ENCODE measurements around the gene SHLD1. TPM values are rescaled to one million over a fixed set of nuclear protein-coding genes. Genes with fewer than 3 reads are reported as not detected.

The SHLD1 gene
- total and polyA plus RNA-seq, 2 experiments from 2014 or later = 2.6 to 6.7 TPM

GRCh38 chr20:5770987-5771318 is 20.8 kb downstream of the SHLD1 start:
- H3K27me3 ChIP-seq (replicated peaks; ENCODE audit: insufficient read depth) = no peaks in the 10 kb centered on the region
- no peaks in the 10 kb centered on the region for H3K36me3 ChIP-seq (ENCODE audit: low read depth)
- no peaks in the 10 kb centered on the region for H3K79me2 ChIP-seq (ENCODE audit: insufficient read depth)
- no peak overlapping the region for H3K27ac ChIP-seq
- no peak overlapping the region for H3K4me2 ChIP-seq (ENCODE audit: unreplicated experiment)
- H3K4me3 ChIP-seq = no peak overlapping the region
- TF ChIP-seq EZH2phosphoT487 (IDR thresholded peaks at IDR 0.05; ENCODE audit: insufficient read depth, low read depth) = no peak
- no peak for TF ChIP-seq EZH2 (IDR thresholded peaks at IDR 0.05; ENCODE audit: insufficient read depth, poor library complexity, severe bottlenecking)
- H3K4me1 ChIP-seq (ENCODE audit: insufficient read depth) = no peaks in the 10 kb centered on the region
- no peaks in the 10 kb centered on the region for H3F3A ChIP-seq (ENCODE audit: insufficient read depth)
- DNase-seq = no peak
- WGBS, 2 experiments (ENCODE audit: low coverage in 1 of 2, low lambda C conversion rate in 2 of 2, missing lambda C conversion rate in 2 of 2) = 87 to 88% methylated on average over 1 of the region's 1 CpG
- no peaks in the 10 kb centered on the region for H3K9me3 ChIP-seq (ENCODE audit: low read depth)
- in situ Hi-C loops (cut with MboI) = no loop called here
- no peaks in the 10 kb centered on the region for H4K20me1 ChIP-seq (ENCODE audit: insufficient read depth)
- no peaks in the 10 kb centered on the region for H3K9me2 ChIP-seq (ENCODE audit: insufficient read depth)
- no peak overlapping the region for H3K9ac ChIP-seq
- H2AFZ ChIP-seq = no peak overlapping the region

GRCh38 chr20:5772704-5773103 is 22.5 kb downstream of the SHLD1 start:
- H3K79me2 ChIP-seq (ENCODE audit: insufficient read depth) = no peaks in the 10 kb centered on the region
- H3K9ac ChIP-seq = no peak overlapping the region
- H3K9me2 ChIP-seq (ENCODE audit: insufficient read depth) = no peaks in the 10 kb centered on the region
- H3K27ac ChIP-seq = no peak overlapping the region
- no peaks in the 10 kb centered on the region for H3K4me1 ChIP-seq (ENCODE audit: insufficient read depth)
- H3K9me3 ChIP-seq (ENCODE audit: low read depth) = no peaks in the 10 kb centered on the region
- WGBS, 2 experiments (ENCODE audit: low coverage in 1 of 2, low lambda C conversion rate in 2 of 2, missing lambda C conversion rate in 2 of 2) = 81 to 86% methylated on average over 5 of the region's 5 CpGs
- no peak for TF ChIP-seq EZH2phosphoT487 (IDR thresholded peaks at IDR 0.05; ENCODE audit: insufficient read depth, low read depth)
- no peak for TF ChIP-seq EZH2 (IDR thresholded peaks at IDR 0.05; ENCODE audit: insufficient read depth, poor library complexity, severe bottlenecking)
- H3K4me2 ChIP-seq (ENCODE audit: unreplicated experiment) = no peak overlapping the region
- no peaks in the 10 kb centered on the region for H3K36me3 ChIP-seq (ENCODE audit: low read depth)
- no peak overlapping the region for H3K4me3 ChIP-seq
- DNase-seq = no peak
- no peaks in the 10 kb centered on the region for H3F3A ChIP-seq (ENCODE audit: insufficient read depth)
- H4K20me1 ChIP-seq (ENCODE audit: insufficient read depth) = no peaks in the 10 kb centered on the region
- no peak overlapping the region for H2AFZ ChIP-seq
- in situ Hi-C loops (cut with MboI) = no loop called here
- no peaks in the 10 kb centered on the region for H3K27me3 ChIP-seq (replicated peaks; ENCODE audit: insufficient read depth)

GRCh38 chr20:5773589-5773988 is 23.4 kb downstream of the SHLD1 start:
- TF ChIP-seq EZH2phosphoT487 (IDR thresholded peaks at IDR 0.05; ENCODE audit: insufficient read depth, low read depth) = no peak
- no peak for TF ChIP-seq EZH2 (IDR thresholded peaks at IDR 0.05; ENCODE audit: insufficient read depth, poor library complexity, severe bottlenecking)
- no peak for DNase-seq
- no peaks in the 10 kb centered on the region for H3K4me1 ChIP-seq (ENCODE audit: insufficient read depth)
- no peaks in the 10 kb centered on the region for H4K20me1 ChIP-seq (ENCODE audit: insufficient read depth)
- no peaks in the 10 kb centered on the region for H3K79me2 ChIP-seq (ENCODE audit: insufficient read depth)
- WGBS, 2 experiments (ENCODE audit: low coverage in 1 of 2, low lambda C conversion rate in 2 of 2, missing lambda C conversion rate in 2 of 2) = 83 to 92% methylated on average over 8 of the region's 8 CpGs
- in situ Hi-C loops (cut with MboI) = no loop called here
- H3K9me2 ChIP-seq (ENCODE audit: insufficient read depth) = no peaks in the 10 kb centered on the region
- no peak overlapping the region for H3K9ac ChIP-seq
- no peaks in the 10 kb centered on the region for H3K9me3 ChIP-seq (ENCODE audit: low read depth)
- no peaks in the 10 kb centered on the region for H3K27me3 ChIP-seq (replicated peaks; ENCODE audit: insufficient read depth)
- no peaks in the 10 kb centered on the region for H3F3A ChIP-seq (ENCODE audit: insufficient read depth)
- no peak overlapping the region for H2AFZ ChIP-seq
- H3K4me3 ChIP-seq = no peak overlapping the region
- H3K27ac ChIP-seq = no peak overlapping the region
- H3K36me3 ChIP-seq (ENCODE audit: low read depth) = no peaks in the 10 kb centered on the region
- no peak overlapping the region for H3K4me2 ChIP-seq (ENCODE audit: unreplicated experiment)

- no peaks in the 10 kb centered on the region for H3K9me3 ChIP-seq (ENCODE audit: low read depth)
- DNase-seq = no peak
- no peaks in the 10 kb centered on the region for H3K27me3 ChIP-seq (replicated peaks; ENCODE audit: insufficient read depth)
- in situ Hi-C loops (cut with MboI) = no loop called here
- TF ChIP-seq EZH2phosphoT487 (IDR thresholded peaks at IDR 0.05; ENCODE audit: insufficient read depth, low read depth) (no peak), EZH2 (IDR thresholded peaks at IDR 0.05; ENCODE audit: insufficient read depth, poor library complexity, severe bottlenecking) (no peak)
- no peaks in the 10 kb centered on the region for H3K79me2 ChIP-seq (ENCODE audit: insufficient read depth)
- no peak overlapping the region for H3K9ac ChIP-seq
- no peak overlapping the region for H2AFZ ChIP-seq
- no peak overlapping the region for H3K27ac ChIP-seq
- no peak overlapping the region for H3K4me2 ChIP-seq (ENCODE audit: unreplicated experiment)
- H3F3A ChIP-seq (ENCODE audit: insufficient read depth) = no peaks in the 10 kb centered on the region
- no peaks in the 10 kb centered on the region for H3K9me2 ChIP-seq (ENCODE audit: insufficient read depth)
- no peaks in the 10 kb centered on the region for H4K20me1 ChIP-seq (ENCODE audit: insufficient read depth)
- 95 to 97% methylated on average over 5 of the region's 5 CpGs for WGBS, 2 experiments (ENCODE audit: low coverage in 1 of 2, low lambda C conversion rate in 2 of 2, missing lambda C conversion rate in 2 of 2)
- no peak overlapping the region for H3K4me3 ChIP-seq
- H3K36me3 ChIP-seq (ENCODE audit: low read depth) = no peaks in the 10 kb centered on the region
- peaks cover 4% of the 10 kb centered on the region; the same call in 1 of the 2 replicates for H3K4me1 ChIP-seq (ENCODE audit: insufficient read depth)
Measured at GRCh38 chr20:5776077-5776476, 25.9 kb downstream of the SHLD1 start.

All from GM23248 (cell line).